Measurements from ENCODE around the gene PIGQ.
A peak's percentile ranks its signal among the peaks of the same experiment; 100 is the strongest.

The PIGQ gene

GRCh38 chr16:610513-611381 lies 41.0 kb downstream of the PIGQ start:
- peak; percentile 78 for DNase-seq

- no peak for DNase-seq
Measured at GRCh38 chr16:615122-615521, 45.4 kb downstream of the PIGQ start.

DNA sequence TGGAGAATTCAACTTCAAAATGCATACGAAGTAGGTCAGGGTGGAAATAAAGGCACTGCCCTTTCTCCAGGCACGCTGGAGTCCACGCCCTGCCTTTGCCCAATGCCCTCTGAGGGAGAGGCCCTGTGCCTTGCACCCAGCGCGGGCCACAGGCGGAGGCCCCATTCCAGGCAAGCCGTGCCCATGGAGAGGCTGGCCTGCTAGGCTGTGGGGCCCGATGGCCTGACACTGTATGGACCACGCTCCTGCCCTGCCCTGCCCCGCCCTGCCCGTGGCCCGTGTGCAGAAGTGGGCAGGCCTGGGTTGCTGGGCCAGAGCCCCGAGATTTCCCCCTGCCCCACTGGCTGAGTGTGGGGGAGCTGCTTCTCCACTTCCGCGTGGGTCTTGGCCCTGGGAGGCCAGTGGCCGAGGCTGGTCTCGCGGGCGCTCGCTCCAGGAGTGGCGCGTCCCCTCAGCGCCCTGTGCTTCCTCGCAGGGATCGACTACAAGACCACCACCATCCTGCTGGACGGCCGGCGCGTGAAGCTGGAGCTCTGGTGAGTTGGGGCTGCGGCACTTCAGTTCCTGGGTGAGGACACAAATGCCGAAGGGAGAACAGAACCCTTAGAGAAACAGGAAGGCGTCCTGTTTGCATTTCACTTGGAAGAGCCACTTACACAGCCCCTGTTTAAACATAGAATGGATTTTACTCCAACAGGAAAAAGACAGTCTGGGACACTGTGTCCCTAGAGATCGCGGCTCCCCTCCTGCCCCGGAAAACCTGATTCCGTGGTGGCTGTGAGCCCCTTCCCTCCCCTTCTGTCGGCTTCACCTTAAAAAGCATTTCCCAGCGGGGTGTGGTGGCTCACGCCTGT lies 47.2 kb downstream of the PIGQ start:
- DNase-seq, result no peak

- DNase-seq, result no peak
Measured at GRCh38 chr16:617855-618254, 48.1 kb downstream of the PIGQ start.

GRCh38 chr16:619476-620100 lies 49.8 kb downstream of the PIGQ start:
- DNase-seq, result no peak

DNA sequence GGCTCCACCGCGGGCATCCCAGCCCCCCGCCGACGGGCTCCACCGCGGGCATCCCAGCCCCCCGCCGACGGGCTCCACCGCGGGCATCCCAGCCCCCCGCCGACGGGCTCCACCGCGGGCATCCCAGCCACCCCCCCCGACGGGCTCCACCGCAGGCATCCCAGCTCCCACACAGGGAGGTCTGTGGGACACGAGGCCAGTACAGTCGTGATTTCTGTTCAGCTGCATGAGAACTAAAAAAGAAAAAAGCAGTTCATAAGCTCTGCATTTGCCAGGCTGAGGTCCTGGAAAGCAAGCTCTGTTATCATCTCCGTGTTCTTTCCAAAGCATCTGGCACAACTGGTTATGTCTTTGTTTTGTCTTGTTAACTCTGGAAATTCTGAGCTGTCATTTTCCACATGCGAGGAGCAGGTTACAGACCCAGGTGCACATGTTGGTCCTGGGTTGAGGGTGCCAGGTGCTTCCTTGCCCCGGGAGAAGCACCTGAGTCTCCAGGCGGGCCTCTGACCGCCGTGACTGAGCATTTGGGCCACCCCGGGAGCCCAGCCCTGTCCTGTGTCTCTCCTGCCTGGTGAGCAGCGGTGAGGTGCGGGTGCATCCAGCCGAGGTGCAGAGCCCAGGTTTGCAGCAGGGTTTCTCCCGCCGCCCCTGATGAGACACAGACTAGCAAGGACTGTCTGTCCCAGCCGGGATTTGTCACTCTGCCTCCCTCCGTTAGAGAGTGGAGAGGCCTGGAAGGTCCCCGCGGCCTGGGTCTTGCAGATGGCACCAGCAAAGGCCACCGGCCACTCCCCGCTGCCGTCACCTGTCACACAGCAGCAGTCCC lies 51.1 kb downstream of the PIGQ start:
- DNase-seq, result no peak

DNA sequence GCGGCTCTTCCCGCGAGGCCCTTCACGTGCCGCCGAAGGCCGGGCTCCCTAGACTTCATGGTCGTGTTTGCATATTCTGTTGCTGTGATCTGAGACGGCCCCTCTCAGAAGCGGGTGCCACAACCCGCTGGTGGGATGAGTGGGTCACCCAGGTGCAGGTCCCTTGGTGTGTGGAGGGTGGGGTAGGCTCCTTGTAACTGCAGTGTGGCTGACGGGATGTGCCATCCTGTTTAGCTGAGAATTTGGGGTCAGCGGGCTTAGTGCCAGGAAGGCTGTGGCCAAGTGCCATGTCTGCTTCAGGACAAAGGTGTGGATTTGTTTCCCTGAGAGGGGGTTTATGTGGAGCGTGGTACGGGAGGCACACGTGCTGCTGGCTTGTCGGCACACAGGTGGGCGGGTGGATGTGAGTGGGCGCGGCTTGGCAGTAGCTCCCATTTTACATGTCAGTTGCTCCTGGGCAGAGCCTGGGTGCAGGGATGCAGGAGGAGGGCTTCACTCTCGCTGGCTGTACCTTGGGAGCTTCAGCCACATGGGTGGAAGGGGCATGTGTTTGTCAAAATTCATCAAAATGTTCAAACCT lies 51.8 kb downstream of the PIGQ start:
- DNase-seq, result no peak

- DNase-seq, result no peak
Measured at GRCh38 chr16:622920-623280, 53.1 kb downstream of the PIGQ start.

DNA sequence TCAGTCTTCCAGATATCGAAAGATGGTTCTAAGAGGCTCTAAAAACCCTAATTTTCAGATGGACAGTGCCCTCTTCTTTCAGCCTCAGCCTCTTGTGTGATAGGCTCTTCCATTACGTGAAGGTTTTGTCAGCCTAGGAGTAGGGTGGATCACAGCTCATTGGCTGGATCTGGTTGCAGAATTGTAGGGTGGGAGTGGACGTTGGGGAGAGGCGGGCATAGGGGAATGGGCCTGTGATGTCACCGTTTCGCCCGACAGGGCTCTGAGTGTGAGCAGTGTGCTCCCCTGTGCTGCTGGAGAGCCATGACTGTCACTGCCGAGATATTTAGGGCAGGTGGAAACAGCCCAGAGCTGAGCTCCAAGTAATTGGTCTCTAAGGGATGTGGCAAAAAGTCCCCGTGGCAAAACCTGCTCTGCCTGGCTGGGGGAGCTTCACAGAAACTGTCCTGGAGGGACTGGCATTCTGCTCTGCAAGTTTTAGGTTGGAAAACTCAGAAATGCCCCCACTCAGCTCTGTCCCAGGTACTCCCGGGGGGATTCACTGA lies 54.8 kb downstream of the PIGQ start:
- DNase-seq, result no peak

- DNase-seq, result no peak
Measured at GRCh38 chr16:625117-625976, 55.6 kb downstream of the PIGQ start.

DNA sequence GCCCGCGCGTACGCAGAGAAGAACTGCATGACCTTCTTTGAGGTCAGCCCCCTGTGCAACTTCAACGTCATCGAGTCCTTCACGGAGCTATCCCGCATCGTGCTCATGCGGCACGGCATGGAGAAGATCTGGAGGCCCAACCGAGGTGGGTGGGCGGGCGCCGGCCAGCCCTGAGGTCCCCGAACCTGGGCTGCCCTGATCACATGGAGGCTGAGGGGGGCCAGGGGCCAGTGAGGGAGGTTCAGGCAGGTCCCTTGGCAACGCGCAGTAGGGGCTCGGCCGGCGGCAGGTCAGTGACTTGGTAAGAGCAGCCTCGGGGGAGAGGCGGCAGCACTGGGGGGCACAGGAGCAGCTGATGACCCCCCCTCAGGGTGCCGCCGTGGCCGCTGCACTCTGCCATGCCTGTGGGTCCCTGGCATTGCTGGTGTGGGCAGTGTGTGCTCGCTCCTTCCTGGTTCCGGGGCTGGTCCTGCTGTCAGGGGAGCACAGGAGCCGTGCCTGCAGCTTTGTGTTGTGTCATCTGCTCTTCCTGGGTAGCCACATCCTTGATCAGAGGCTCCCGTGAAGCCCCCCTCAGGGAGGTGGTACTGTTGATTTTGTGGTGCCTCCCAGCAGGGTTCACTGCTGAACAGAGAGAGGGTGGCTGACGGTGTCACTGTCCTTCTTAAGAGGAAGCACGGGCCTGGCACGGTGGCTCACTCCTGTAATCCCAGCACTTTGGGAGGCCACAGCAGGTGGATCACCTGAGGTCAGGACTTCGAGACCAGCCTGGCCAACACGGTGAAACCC lies 56.4 kb downstream of the PIGQ start:
- DNase-seq, result no peak

DNA sequence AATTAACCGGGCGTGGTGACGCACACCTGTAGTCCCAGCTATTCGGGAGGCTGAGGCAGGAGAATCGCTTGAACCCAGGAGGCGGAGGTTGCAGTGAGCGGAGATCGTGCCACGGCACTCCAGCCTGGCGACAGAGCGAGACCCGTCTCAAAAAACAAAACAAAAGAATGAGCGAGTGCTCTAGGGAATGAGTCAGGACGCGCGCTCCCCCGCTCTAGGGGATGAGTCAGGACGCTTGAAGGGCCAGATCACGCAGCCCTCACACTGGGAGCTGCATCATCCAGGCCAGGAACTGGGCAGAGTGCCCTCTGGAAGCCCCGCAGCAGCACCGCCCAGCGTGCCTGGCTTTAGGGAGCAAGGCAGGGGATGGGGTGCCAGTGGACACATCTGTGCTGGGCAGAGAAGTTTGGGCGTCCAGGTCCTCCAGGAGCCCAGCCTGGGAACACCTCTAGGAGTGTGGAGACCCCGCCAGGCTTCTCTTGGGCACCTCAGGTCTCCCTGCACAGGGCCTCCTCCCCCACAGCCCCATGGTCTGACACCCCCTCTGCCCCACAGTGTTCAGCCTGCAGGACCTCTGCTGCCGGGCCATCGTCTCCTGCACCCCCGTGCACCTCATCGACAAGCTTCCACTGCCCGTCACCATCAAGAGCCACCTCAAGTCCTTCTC lies 57.2 kb downstream of the PIGQ start:
- no peak for DNase-seq

DNA sequence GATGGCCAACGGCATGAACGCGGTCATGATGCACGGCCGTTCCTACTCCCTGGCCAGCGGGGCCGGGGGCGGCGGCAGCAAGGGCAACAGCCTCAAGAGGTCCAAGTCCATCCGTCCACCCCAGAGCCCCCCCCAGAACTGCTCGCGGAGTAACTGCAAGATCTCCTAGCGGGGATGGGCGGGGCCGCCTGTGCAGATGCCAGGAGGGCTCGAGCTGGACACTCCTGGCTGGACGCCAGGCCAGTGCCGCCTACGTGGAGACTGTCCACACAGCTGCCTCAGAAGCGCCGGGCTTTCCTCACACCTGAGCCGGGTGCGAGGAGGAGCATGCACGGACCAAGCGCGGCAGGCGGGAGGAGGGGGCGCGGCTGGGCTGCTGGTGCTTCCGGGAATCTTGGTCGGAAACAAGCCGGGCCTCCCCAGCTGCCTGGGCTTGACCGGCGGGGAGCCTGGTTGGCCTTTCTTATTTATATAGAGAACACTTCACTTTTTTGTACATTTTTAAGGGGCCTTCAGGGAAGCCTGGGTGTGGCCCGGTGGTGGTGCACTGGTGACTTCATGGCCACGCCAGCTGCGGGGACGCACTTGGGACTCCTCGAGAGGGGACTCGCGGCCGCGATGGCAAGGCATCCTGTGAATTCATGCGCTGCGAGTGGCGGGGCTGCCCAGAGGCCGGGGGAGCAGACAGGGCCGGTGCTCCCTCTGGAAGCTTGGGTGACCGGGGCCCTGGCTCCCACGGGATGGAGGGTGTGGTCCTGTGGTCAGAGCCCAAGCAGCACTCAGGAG lies 57.9 kb downstream of the PIGQ start:
- no peak for DNase-seq

GRCh38 chr16:628321-629061 lies 58.7 kb downstream of the PIGQ start:
- DNase-seq, result no peak

DNA sequence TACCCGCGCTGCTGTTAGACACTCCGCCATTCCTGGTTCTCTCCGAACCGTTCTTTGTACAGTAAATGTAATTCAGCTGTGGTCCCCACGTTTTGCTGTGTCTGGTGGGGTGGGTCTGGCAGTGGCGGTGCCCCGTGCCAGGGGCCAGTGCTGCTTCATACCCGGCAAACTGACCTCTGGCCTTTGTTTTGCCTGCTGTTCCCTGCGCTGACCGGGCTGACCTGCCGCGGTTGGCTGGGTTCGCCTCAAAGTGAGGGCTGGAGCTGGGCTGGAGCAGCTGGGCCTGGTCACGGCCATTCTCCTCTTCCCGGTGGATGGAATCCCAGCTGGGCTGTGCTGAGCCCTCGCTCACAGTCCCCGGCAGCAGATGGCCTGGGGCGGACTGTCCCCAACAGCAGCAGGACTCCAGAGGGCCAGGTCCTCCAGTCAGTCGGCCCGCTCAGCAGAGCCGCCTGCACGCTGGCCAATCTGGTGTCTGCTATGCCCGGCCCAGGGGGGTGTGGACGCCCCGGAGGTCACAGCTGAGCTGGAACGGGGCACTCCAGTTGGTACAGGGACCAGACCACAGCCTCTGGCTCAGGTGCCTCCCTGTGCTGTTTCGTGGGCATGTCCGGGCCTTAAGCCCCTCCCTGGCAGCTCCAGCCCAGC lies 59.5 kb downstream of the PIGQ start:
- DNase-seq, result no peak

DNA sequence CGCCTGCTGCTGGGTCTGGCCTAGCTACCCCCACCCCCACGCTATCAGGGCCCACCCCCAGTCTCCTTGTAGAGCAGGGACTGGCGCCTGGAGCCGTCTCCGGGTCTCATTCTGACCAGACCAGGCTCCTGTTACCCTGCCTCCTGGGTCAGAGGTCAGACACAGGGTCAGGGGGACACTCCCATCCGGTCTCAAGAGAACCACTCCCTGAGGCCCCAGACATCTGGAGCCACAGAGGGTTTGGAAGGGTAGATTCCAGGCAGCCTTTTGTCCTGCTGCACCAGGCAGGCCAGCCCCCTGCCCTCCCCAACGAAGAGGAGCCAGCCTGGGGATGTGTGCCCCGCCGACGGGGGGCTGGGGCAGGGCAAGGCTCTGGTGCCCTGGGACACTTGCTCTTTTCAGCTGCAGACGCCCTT lies 60.1 kb downstream of the PIGQ start:
- no peak for DNase-seq

DNA sequence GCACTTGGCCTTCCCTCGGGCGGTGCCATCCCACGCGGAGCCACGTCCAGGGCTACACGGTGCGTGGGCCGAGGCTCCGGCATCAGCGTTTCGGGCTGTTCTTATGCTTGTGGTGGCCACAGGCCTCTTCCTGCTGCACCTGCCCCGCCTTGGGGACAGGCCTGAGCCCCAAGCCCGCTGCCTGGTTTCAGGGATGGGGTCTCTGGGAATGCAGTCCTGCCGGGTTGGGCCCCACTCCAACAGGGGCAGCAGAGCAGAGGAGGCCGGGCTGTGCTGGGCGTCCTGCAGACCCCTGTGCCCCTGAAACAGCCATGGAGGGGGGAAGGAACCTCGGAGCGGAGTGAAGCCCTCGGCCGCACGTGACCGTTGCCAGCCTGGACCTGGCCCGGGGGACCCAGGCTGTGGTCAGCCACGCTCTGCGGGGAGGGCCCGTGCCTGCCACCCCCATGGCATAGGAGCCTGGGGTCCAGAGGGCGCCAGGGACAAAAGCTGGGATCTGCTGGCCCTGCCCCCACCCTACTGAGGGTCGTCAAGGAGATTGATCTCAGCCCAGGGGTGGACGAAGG lies 60.6 kb downstream of the PIGQ start:
- no peak for DNase-seq
